ENCODE data around the gene GANAB. TPM values are rescaled to one million over a fixed set of nuclear protein-coding genes. Genes with fewer than 3 reads are reported as not detected.
A peak's percentile ranks its signal among the peaks of the same experiment; 100 is the strongest.

Gene GANAB
- total RNA-seq, 2 experiments from 2014 or later: 290 to 291 TPM

DNA sequence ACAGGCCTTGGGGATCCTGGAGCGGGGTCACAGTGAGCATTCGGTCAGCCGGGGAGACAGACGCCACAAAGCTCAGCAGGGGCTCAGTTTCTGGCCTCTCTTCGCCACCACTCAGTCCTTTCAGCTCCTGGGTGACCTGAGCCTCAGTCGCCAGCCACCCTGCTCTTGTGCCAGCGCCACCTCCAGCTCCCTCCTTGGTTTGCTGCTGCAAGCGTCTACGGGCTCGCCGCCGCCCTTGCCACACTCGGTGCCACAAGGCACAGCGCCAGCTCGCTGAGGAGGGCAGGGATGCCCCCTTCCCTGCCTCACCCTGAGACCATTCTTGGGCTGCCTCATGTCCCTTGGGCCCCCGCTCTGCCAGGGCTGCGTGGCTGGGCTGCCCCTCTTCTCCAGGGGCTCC, 71.3 kb downstream of the GANAB start:
- CTCF ChIA-PET: interaction anchor here (1.0 to 2.0 kb wide), 8 partner anchors 9 to 187 kb away, joined by 3 to 11 read pairs (median 3); partner anchors contain the start of gene TUT1
- H3K27ac Mint-ChIP-seq: peak overlapping the region; percentile 94

More for the DNA sequence above, 71.3 kb downstream of the GANAB start:
- Mint-ChIP-seq H3K4me1 (peaks cover 48% of the 10 kb centered on the region), H3K9me3 (no peaks in the 10 kb centered on the region), H3K27me3 (no peaks in the 10 kb centered on the region), H3K4me3 (peak overlapping the region; percentile 96), H3K36me3 (ENCODE audit: low read depth) (peaks cover 47% of the 10 kb centered on the region)
- POLR2A ChIA-PET: interaction anchor here (0.6 to 0.7 kb wide), 2 partner anchors 13 to 16 kb away, joined by 3 to 4 read pairs; no protein-coding TSS in a partner anchor
- DNase-seq: no peak

Other genes starting within 250 kb of the GANAB start
- gene SCGB1A1, start 227.6 kb downstream of the GANAB start, total RNA-seq: not detected
- 100 to 1,000 TPM; 206 to 237 TPM for gene AHNAK, start 99.8 kb downstream of the GANAB start, total RNA-seq
- 1,000 to 10,000 TPM; 1,239 to 1,470 TPM for gene EEF1G, start 72.7 kb downstream of the GANAB start, total RNA-seq
- gene TUT1, start 55.1 kb downstream of the GANAB start, total RNA-seq: 10 to 100 TPM; 24.1 to 26.0 TPM
- 100 to 1,000 TPM; 270 to 299 TPM for gene MTA2, start 44.7 kb downstream of the GANAB start, total RNA-seq
- 100 to 1,000 TPM; 137 to 144 TPM for gene EML3, start 33.8 kb downstream of the GANAB start, total RNA-seq
- 1 to 10 TPM; 1.0 to 1.3 TPM for gene ROM1, start 33.4 kb downstream of the GANAB start, total RNA-seq
- 10 to 100 TPM; 63.4 to 71.1 TPM for gene B3GAT3, start 24.6 kb downstream of the GANAB start, total RNA-seq
- gene INTS5, start 6.7 kb upstream of the GANAB start, total RNA-seq: 10 to 100 TPM; 26.3 to 27.6 TPM
- gene C11orf98, start 18.6 kb upstream of the GANAB start, total RNA-seq: 10 to 100 TPM; 86.0 to 93.9 TPM
- 10 to 100 TPM; 11.0 to 18.2 TPM for gene CSKMT, start 18.7 kb upstream of the GANAB start, total RNA-seq
- gene UQCC3, start 25.1 kb upstream of the GANAB start, total RNA-seq: 1 to 10 TPM; 6.7 to 7.4 TPM
- gene LBHD1, start 25.7 kb upstream of the GANAB start, total RNA-seq: 10 to 100 TPM; 19.5 to 21.3 TPM
- gene UBXN1, start 32.5 kb upstream of the GANAB start, total RNA-seq: 100 to 1,000 TPM; 126 to 146 TPM
- gene LRRN4CL, start 42.9 kb upstream of the GANAB start, total RNA-seq: under 1 TPM; 0.17 to 0.40 TPM
- gene BSCL2, start 60.8 kb upstream of the GANAB start, total RNA-seq: 10 to 100 TPM; 28.3 to 41.0 TPM
- not detected for gene GNG3, start 61.1 kb upstream of the GANAB start, total RNA-seq
- gene HNRNPUL2, start 80.8 kb upstream of the GANAB start, total RNA-seq: 10 to 100 TPM; 67.9 to 69.0 TPM
- gene TTC9C, start 81.9 kb upstream of the GANAB start, total RNA-seq: 10 to 100 TPM; 51.1 to 59.9 TPM
- gene ZBTB3, start 107.5 kb upstream of the GANAB start, total RNA-seq: 10 to 100 TPM; 14.3 to 18.5 TPM
- 10 to 100 TPM; 87.2 to 99.8 TPM for gene POLR2G, start 115.0 kb upstream of the GANAB start, total RNA-seq
- gene TAF6L, start 124.8 kb upstream of the GANAB start, total RNA-seq: 10 to 100 TPM; 17.7 to 19.4 TPM
- gene TMEM179B, start 140.8 kb upstream of the GANAB start, total RNA-seq: 10 to 100 TPM; 46.8 to 55.9 TPM
- gene TMEM223, start 145.4 kb upstream of the GANAB start, total RNA-seq: 10 to 100 TPM; 17.9 to 19.4 TPM
- 100 to 1,000 TPM; 110 to 121 TPM for gene NXF1, start 158.8 kb upstream of the GANAB start, total RNA-seq
- 10 to 100 TPM; 34.1 to 41.0 TPM for gene STX5, start 185.4 kb upstream of the GANAB start, total RNA-seq
- gene TEX54, start 186.2 kb upstream of the GANAB start, total RNA-seq: under 1 TPM in 1 of 2 experiments, not detected in 1; 0.48 TPM
- 10 to 100 TPM; 53.8 to 60.4 TPM for gene WDR74, start 193.0 kb upstream of the GANAB start, total RNA-seq
- gene SLC3A2, start 234.3 kb upstream of the GANAB start, total RNA-seq: 100 to 1,000 TPM; 153 to 157 TPM